Measurements from ENCODE around the gene FAM169A.
"Not testable (repeated sequence)": the region's sequence is repeated elsewhere in the genome, so short reads cannot be mapped to it uniquely, and the experiment has no call there.

- TF ChIP-seq CTCF (conservative IDR thresholded peaks at IDR 0.05; ENCODE audit: low read depth, low read length); EZH2 (IDR thresholded peaks at IDR 0.05; ENCODE audit: low read length, unreplicated experiment): not testable (repeated sequence)
Measured at GRCh38 chr5:74869414-74869813, 3.2 kb upstream of the FAM169A start.
